PC-3 (cell line): ENCODE measurements around the gene AHCYL2. TPM values are rescaled to one million over a fixed set of nuclear protein-coding genes. Genes with fewer than 3 reads are reported as not detected.

Experiments used
- ATAC-seq: fragments of 200-7000 bp; cut with Tn5 transposase; 2 replicates; pipeline ENCODE4 v1.9.1; 2020; ENCODE audit warnings: mild to moderate bottlenecking, moderate library complexity
- BruUV-seq: library from RNA; stranded (reverse); fragments of 400-500 nt; replicated peaks from 2 replicates; lab custom pipeline; 2021; lab: Mats Ljungman, UMichigan
- CTCF ChIA-PET: fragments of 300-600 bp; sonication (Branson Sonifier 250); formaldehyde crosslinking; loops from one replicate; lab custom pipeline; 2022; ENCODE audit warnings: antibody characterized with exemption; lab: Charles Lee
- POLR2A ChIA-PET: fragments of 300-600 bp; sonication (Branson Sonifier 250); formaldehyde crosslinking; loops from one replicate; lab custom pipeline; 2022; ENCODE audit warnings: antibody characterized with exemption; ENCODE audit not compliant: unreplicated experiment; lab: Charles Lee
- DNase-seq: peaks from one replicate; pipeline ENCODE4 v3.0.0-alpha.2; 2015
- H2AFZ ChIP-seq: fragments of 300-600 bp; sonication (generic); 2 replicates; pipeline ENCODE4 v1.6.0; 2016; ENCODE audit warnings: antibody characterized with exemption, low read length
- H3F3A ChIP-seq: fragments of 300-600 bp; sonication (generic); one replicate; pipeline ENCODE4 v1.6.0; 2017; ENCODE audit warnings: antibody characterized with exemption, low read length, control low read depth, mild to moderate bottlenecking; ENCODE audit not compliant: unreplicated experiment
- H3K27ac ChIP-seq: fragments of 300-600 bp; sonication (generic); 2 replicates; pipeline ENCODE4 v1.5.1; 2016; ENCODE audit warnings: mild to moderate bottlenecking, low read length
- H3K27me3 ChIP-seq: fragments of 300-600 bp; sonication (generic); 2 replicates; pipeline ENCODE4 v1.6.1; 2016; ENCODE audit warnings: low read length, mixed read lengths
- H3K36me3 ChIP-seq: fragments of 300-600 bp; sonication (generic); 2 replicates; pipeline ENCODE4 v1.6.1; 2016; ENCODE audit warnings: low read depth, mixed run types, low read length, mixed read lengths
- H3K4me1 ChIP-seq: fragments of 300-600 bp; sonication (generic); 2 replicates; pipeline ENCODE4 v1.5.1; 2016; ENCODE audit warnings: low read length; ENCODE audit not compliant: insufficient read depth
- H3K4me2 ChIP-seq: fragments of 300-600 bp; sonication (generic); 2 replicates; pipeline ENCODE4 v1.6.0; 2016; ENCODE audit warnings: low read length
- H3K4me3 ChIP-seq: fragments of 300-600 bp; sonication (generic); 2 replicates; pipeline ENCODE4 v1.5.1; 2016; ENCODE audit warnings: mild to moderate bottlenecking, low read length, mixed read lengths
- H3K79me2 ChIP-seq: fragments of 300-600 bp; sonication (generic); 2 replicates; pipeline ENCODE4 v1.6.1; 2017; ENCODE audit warnings: low read length, mixed read lengths
- H3K9ac ChIP-seq: fragments of 300-600 bp; sonication (generic); 2 replicates; pipeline ENCODE4 v1.6.0; 2016; ENCODE audit warnings: mild to moderate bottlenecking, low read length
- H3K9me2 ChIP-seq: fragments of 300-600 bp; sonication (generic); replicated peaks from 2 replicates; pipeline ENCODE4 v1.6.1; 2016; ENCODE audit warnings: mixed run types, low read length, mixed read lengths
- H3K9me3 ChIP-seq: fragments of 300-600 bp; sonication (generic); 2 replicates; pipeline ENCODE4 v1.6.1; 2016; ENCODE audit warnings: low read length, mixed read lengths
- H4K20me1 ChIP-seq: fragments of 300-600 bp; sonication (generic); 2 replicates; pipeline ENCODE4 v1.6.1; 2016; ENCODE audit warnings: low read length, mixed read lengths
- CTCF ChIP-seq: fragments of 300-600 bp; sonication (generic); conservative IDR thresholded peaks from 2 replicates; pipeline ENCODE4 v1.5.1; 2017; ENCODE audit warnings: antibody characterized with exemption, low read depth, mild to moderate bottlenecking, low read length
- EZH2 ChIP-seq: fragments of 300-600 bp; sonication (generic); IDR thresholded peaks from one replicate; pipeline ENCODE4 v1.6.1; 2017; ENCODE audit warnings: antibody characterized with exemption, mild to moderate bottlenecking, low read length; ENCODE audit not compliant: unreplicated experiment
- EZH2phosphoT487 ChIP-seq: fragments of 300-600 bp; sonication (generic); IDR thresholded peaks from 2 replicates; pipeline ENCODE4 v1.6.1; 2018; ENCODE audit warnings: mild to moderate bottlenecking, antibody characterized with exemption, low read length, borderline replicate concordance
- intact Hi-C: fragments of 100-400 bp; cut with micrococcal nuclease; formaldehyde crosslinking; loops from 2 replicates; pipeline ENCODE4 v1.9.0; 2023
- total RNA-seq: library from RNA; depleted of rRNA; stranded (reverse); fragments of >200 nt; gene quantifications from 2 replicates; pipeline ENCODE4 v1.2.3, GENCODE V29; 2014

Gene AHCYL2
- total RNA-seq, 1 experiment from 2014 or later: 9.2 TPM

GRCh38 chr7:129307592-129307991, 82.8 kb downstream of the AHCYL2 start:
- TF ChIP-seq CTCF: no peak
- no peak for TF ChIP-seq EZH2
- TF ChIP-seq EZH2phosphoT487: no peak
- no peak overlapping the region for H3K4me2 ChIP-seq
- H3F3A ChIP-seq: no peaks in the 10 kb centered on the region
- ChIA-PET POLR2A (no interaction called here), CTCF (interaction anchor here (1.1 kb wide), 1 partner anchor 69 kb away, joined by 3 read pairs; no protein-coding TSS in a partner anchor)
- H3K4me3 ChIP-seq: no peak overlapping the region
- H3K79me2 ChIP-seq: no peaks in the 10 kb centered on the region
- intact Hi-C loops: no loop called here
- ATAC-seq: no peak
- H3K9ac ChIP-seq: no peak overlapping the region
- H3K4me1 ChIP-seq: no peaks in the 10 kb centered on the region
- H3K27ac ChIP-seq: no peak overlapping the region
- no peaks in the 10 kb centered on the region for H3K36me3 ChIP-seq
- no peak for DNase-seq
- no peaks in the 10 kb centered on the region for H3K9me2 ChIP-seq
- BruUV-seq: no TSS peak
- H3K9me3 ChIP-seq: no peaks in the 10 kb centered on the region
- H4K20me1 ChIP-seq: no peaks in the 10 kb centered on the region
- no peaks in the 10 kb centered on the region for H3K27me3 ChIP-seq
- H2AFZ ChIP-seq: no peak overlapping the region

- Histone ChIP-seq H4K20me1 (no peaks in the 10 kb centered on the region), H3K36me3 (no peaks in the 10 kb centered on the region), H3K79me2 (no peaks in the 10 kb centered on the region), H3K27ac (no peak overlapping the region), H3F3A (no peaks in the 10 kb centered on the region), H3K4me2 (no peak overlapping the region), H3K9me2 (no peaks in the 10 kb centered on the region), H3K9ac (no peak overlapping the region), H2AFZ (no peak overlapping the region), H3K9me3 (no peaks in the 10 kb centered on the region), H3K4me3 (no peak overlapping the region), H3K27me3 (no peaks in the 10 kb centered on the region), H3K4me1 (no peaks in the 10 kb centered on the region)
- POLR2A ChIA-PET: no interaction called here
- ATAC-seq (no peak), DNase-seq (no peak)
- BruUV-seq: no TSS peak
- CTCF ChIA-PET: interaction anchor here (1.1 kb wide), 1 partner anchor 68 kb away, joined by 3 read pairs; no protein-coding TSS in a partner anchor
- intact Hi-C loops: no loop called here
- TF ChIP-seq EZH2phosphoT487 (no peak), EZH2 (no peak), CTCF (no peak)
Measured at GRCh38 chr7:129308047-129308446, 83.2 kb downstream of the AHCYL2 start.

DNA sequence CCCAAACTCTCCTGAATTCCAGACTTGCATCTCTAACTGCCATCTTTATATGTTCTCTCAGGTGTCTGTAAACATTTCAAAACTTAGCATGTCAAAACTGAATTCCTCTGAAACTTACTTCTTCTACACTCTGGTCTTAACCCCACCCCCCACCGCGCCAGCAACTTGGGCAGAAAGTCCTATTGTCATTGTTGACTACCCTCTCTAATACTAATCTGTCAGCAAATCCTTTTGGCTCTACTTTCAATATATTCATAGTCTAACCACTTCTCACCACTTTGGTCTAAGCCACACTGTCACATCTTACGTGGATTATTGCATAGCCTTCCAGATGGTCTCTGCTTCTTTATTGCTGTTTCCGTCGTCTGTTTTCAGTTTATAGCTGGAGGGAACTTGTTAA, 86.6 kb downstream of the AHCYL2 start:
- Histone ChIP-seq H3F3A (no peaks in the 10 kb centered on the region), H3K9ac (no peak overlapping the region), H3K27ac (no peak overlapping the region), H3K9me2 (no peaks in the 10 kb centered on the region), H3K27me3 (no peaks in the 10 kb centered on the region), H3K36me3 (no peaks in the 10 kb centered on the region), H3K4me1 (no peaks in the 10 kb centered on the region), H3K9me3 (no peaks in the 10 kb centered on the region), H2AFZ (no peak overlapping the region), H3K79me2 (no peaks in the 10 kb centered on the region), H3K4me2 (no peak overlapping the region), H4K20me1 (no peaks in the 10 kb centered on the region), H3K4me3 (no peak overlapping the region)
- ATAC-seq: no peak
- BruUV-seq: no TSS peak
- DNase-seq: no peak
- POLR2A ChIA-PET: no interaction called here
- no peak for TF ChIP-seq EZH2phosphoT487
- TF ChIP-seq CTCF: no peak
- no peak for TF ChIP-seq EZH2
- CTCF ChIA-PET: no interaction called here
- intact Hi-C loops: no loop called here
